Activated T-cell treated with anti-CD3 and anti-CD28 coated beads for 1 hour (primary cell): ENCODE results near the gene BMPR1A.
"Not testable (repeated sequence)": the region's sequence is repeated elsewhere in the genome, so short reads cannot be mapped to it uniquely, and the experiment has no call there.

Experiments
- DNase-seq: peaks from one replicate; pipeline ENCODE4 v3.0.0-alpha.2; 2020; ENCODE audit warnings: low read depth

Gene BMPR1A

DNA sequence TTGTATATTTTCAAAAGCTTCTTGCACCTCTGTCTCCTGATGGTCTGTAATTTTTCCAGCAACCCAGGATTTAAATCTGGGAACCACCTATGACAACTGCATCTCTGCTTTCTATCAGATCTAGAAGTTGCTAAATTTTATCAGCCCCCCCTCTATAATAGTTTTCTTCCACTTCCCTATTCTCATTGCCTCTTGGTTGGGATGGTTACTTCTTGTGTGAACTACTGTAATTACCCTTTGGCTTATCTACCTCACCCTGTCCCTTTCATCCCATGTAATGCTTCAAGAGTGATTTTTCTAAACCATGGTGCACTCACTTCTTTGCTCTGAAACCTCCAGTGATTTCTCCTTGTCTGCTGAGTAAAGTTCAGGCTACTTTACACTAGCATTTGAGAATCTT is 92.3 kb downstream of the BMPR1A start:
- DNase-seq: no peak

DNA sequence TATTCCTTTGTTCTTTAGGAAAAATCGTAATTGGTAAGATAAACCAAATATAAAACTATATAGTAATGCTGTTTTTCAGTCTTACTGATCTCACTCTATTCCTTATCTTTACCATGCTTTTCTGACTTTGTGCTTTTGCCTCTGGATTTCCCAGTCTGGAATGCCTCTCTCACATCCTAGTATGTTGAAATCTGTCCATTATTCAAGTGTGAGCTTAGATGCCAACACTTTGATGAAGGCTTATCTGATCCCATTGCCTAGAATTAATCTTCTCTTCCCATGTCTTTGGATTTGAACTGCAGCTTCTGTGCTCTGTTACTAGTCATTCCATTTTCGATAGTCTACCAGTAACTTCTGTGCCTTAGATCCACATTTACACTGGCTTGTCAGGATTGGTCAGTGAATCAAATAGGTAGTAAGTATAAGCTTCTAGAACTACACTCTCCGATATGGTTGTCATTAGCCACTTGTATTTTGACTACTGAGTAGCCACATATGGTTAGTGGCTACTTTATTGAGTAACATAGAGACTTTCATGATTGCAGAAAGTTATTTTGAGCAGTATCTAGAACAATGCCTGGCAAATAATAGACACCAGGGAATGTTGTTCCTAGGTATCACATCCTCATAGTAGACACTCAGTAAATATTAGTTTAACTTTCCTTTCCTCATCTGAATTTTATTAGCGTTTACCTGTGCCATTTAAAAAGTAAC is 92.9 kb downstream of the BMPR1A start:
- DNase-seq: no peak

DNA sequence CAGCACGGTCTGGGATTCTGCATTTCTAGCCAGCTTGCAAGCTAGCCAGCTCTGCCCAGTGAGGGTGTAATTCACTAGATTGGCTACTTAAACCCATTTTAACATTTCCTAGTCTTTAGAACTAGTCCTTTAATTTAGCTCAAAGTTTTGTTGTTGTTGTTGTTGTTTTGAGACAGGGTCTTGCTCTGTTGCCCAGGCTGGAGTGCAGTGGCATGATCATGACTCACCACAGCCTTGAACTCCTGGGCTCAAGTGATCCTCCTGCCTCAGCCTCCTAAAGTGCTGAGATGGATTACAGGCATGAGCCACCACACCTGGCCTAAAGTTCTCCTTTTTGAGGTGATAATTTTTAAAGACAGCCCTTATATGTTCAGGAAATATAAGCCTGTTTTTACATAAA is 94.1 kb downstream of the BMPR1A start:
- no peak for DNase-seq

DNA sequence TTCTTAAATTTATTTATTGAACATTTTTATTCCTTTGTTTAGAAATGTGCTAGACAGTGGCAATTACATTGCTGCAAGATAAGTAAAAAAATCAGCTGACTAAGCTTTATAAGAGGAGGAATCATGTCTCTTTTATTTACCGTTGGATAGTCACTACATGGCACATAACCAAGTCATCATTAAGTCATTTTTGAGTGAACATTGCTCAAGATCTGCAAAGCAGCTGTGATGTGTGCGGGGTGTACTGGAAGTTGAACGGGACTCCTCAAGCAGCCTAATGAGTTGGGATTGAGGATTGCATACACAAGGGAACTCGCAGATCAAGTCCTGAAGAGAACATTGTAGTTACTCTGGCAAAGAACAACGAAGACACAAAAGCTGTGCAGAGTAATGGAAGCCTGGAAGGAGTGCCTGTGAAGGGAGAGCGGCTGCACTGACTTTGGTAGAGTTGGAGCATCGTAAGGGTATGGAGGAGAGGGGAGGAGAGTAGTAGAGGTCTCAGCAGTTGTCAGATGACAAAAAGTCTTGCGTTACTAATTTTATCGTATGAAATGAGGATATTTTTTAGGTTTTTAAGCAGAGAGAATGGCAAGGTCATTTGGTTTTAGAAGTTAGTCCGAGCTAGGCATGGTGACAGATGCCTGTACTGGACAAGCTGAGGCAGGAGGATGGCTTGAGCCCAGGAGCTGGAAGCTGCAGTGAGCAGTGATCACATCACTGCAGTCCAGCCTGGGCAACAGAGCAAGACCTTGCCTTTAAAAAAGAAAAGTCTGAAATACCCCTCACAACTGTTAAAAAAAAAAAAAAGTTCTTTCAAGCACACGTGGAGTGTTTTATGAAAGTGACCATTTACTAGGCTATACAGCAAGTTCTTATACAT is 95.1 kb downstream of the BMPR1A start:
- no peak for DNase-seq

DNA sequence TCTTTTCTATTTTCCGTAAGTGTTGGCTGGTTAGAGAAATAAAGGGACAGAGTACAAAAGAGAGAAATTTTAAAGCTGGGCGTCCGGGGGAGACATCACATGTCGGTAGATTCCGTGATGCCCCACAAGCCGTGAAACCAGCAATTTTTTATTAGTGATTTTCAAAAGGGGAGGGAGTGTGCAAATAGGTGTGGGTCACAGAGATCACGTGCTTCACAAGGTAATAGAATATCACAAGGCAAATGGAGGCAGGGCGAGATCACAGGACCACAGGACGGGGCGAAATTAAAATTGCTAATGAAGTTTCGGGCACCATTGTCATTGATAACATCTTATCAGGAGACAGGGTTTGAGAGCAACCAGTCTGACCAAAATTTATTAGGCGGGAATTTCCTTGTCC is 97.2 kb downstream of the BMPR1A start:
- DNase-seq: not testable (repeated sequence)

DNA sequence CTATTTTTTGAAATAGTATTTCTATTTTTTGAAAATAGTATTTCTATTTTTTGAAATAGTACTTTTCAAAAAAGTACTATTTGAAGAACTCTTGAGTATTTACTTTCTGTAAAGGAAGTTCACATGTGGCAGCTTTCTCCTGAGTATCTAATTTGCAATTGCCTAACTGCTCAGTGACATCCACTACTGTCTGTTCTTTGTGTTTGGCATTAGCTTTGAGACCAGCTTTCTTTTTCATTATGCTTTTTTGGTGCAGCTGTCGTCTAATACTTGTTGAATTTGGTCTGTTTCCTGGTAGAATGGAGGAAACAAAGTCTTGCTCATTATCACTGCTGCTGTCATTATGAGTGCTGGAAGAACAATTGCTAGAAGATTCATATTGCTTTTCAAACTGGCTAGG is 99.1 kb downstream of the BMPR1A start:
- DNase-seq: no peak

DNA sequence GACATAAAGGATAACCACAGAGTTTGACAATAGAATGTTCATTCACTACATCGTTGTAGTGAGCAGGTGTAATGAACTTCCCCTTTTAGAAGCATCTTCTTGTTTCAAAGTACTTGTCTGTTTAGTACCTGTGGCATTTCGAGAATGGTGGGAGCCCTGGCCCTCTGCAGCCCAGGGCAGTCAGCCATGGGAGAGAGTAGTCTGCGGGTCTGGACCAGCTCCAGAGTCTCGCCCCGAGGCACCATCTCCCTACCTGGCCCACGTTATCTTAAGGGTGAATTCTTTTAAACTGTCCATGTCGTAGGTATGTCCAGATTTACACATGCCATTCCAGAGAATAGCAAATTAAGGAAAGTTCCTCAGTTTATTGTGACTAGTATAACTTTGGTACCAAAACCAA is 99.7 kb downstream of the BMPR1A start:
- DNase-seq: no peak

DNA sequence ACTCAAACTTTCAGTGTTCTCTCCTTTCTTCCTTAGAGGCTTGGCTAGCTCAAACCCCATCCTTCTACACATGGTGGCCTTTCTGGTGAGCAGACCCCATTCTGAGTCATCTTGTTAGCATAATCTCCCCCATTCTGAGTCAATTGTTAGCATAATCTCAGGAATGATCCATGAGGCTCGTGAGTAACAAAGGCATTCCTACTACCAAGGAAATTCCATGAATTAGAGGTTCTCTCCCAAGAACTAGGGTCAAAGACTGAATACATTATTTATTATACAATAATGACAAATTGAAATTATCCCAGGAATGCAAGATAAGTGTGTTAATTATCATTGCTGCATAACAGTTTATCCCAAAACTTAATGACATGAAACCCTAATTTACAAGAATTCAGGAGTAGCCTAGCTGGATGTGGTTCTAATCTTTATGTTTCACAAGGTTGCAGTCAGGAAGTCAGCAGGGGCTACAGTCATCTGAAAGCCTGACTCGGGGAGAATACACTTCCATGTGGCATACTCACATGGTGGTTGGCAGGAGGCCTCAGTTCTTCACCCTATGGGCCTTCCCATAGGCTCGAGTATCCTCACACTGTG is 100.8 kb downstream of the BMPR1A start:
- no peak for DNase-seq

DNA sequence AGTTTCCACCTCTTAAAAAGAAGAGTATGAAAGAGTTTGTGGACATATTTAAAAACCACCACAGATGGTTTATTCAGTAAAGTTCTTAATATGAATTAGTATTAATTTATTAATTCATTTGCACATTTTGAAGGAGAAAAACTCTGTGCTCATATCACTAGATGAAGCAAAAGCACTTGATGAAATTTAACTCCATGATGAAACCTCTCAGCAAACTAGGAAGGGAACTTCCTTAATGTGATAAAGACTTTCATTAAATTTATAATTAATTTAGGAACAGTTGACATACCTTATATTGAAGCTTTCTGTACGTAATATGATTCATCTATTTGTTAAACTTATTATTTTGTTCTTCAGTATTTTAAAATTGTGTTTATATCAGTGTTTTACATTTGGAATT is 101.6 kb downstream of the BMPR1A start:
- no peak for DNase-seq

DNA sequence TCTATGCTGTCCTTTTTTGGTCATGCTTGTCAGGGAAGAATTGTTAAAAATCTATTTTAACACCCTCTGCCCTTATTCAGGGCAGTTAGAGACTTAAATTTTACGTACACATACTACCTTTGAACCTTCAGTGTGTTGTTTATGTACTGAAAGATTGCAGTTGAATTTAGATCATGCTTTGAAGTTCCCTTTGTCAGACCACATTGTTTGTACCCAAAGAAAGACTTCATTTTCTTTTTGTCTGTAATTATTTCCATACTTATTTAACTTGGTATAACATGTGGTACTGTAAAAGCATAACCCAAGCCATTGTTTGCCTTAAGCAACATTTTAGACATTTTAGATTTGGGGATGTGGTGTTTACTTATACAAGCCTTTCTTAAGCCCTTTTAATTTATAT is 104.9 kb downstream of the BMPR1A start:
- no peak for DNase-seq

DNA sequence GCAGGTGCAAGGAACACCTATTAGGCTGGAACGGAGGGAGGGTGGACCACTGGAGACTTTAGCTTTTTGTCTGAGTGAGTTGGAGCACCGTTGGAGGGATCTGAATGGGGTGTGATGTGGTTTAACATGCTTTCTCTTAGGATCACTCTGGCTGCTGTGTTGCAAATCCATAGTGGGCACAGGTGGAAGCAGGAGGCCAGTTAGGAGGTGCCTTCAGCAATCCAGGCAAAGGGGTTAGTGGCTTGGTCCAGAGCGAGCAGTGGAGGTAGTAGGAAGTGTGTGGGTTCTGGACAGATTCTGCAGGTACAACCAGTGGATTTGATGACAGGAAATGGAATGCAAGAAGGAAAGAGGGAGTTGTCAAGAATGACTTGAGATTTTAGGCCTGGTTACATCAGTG is 106.0 kb downstream of the BMPR1A start:
- DNase-seq: no peak

DNA sequence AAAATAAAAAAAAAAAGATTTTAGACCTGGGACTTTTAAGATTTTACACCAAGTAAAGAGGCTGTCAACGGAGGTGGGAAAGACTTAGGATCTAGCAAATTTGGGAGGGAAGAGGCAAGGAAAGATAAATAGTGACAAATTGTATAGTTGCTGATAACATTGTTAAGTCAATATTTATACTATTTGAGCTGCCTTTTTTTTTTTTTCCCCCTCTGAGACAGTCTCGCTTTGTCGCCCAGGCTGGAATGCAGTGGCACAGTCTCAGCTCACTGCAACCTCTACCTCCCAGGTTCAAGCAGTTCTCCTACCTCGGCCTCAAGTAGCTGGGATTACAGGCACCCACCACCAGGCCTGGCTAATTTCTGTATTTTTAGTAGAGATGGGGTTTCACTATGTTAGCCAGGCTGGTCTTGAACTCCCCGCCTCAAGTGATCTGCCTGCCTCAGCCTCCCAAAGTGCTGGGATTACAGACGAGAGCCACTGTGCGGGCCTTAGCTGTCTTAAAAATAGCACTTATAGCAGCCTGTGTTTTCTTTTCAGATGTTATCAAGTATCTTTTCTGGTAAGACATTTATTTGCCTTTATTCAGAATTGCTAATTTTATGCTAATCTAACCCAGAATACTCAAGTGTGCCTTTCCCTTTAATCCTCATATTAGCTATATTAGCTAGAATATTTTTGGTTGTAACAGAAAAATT is 106.5 kb downstream of the BMPR1A start:
- no peak for DNase-seq

DNA sequence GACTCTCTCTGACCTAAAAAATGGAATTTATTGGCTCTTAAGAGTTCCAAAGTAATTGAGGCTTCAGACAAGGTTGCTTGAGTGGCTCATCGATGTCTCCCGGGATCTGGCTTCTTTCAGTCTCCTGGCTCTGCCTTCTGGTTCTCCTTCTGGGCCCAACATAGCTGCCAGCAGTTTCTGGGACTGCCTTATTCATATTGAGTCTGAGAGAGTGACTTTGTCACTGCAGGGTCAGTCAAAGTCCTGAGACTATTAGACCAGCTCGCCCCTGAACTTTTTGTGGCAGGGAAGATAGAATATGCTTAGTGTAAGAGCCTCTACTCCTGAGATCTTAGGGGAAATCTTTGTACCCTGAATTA is 107.0 kb downstream of the BMPR1A start:
- DNase-seq: no peak

DNA sequence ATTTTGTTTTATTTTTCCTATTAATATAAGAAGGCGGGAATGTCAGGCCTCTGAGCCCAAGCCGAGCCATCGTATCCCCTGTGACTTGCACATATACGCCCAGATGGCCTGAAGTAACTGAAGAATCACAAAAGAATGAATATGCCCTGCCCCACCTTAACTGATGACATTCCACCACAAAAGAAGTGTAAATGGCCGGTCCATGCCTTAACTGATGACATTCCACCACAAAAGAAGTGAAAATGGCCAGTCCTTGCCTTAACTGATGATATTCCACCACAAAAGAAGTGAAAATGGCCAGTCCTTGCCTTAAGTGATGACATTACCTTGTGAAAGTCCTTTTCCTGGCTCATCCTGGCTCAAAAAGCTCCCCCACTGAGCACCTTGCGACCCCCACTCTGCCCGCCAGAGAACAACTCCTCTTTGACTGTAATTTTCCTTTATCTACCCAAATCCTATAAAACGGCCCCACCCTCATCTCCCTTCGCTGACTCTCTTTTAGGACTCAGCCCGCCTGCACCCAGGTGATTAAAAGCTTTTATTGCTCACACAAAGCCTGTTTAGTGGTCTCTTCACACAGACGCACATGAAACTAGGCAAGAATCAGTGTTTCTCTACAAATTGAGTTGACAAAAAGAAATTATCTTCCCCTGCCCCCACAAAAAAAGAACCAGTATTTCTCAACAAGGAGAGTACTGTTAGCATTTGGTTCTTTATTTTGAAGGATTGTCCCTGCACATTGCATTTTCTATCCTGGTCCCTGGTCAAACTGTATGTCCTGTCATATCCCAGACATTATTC is 108.8 kb downstream of the BMPR1A start:
- DNase-seq: not testable (repeated sequence)

DNA sequence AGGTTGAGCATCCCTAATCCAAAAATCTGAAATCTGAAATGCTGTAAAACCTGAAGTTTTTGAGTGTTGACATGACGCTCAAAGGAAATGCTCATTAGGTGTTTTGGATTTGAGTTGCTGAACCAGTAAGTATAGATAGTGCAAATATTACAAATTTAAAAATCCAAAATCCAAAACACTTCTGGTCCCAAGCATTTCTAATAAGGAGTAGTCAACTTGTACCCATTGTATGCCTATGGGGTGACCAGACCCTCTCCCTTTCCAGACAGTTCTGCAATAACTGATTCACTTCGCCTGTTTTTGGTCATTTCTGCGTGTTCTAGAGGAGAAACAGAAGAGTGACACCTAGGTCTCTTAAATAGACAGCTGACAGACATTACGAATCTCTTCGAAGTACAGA is 110.7 kb downstream of the BMPR1A start:
- DNase-seq: no peak

DNA sequence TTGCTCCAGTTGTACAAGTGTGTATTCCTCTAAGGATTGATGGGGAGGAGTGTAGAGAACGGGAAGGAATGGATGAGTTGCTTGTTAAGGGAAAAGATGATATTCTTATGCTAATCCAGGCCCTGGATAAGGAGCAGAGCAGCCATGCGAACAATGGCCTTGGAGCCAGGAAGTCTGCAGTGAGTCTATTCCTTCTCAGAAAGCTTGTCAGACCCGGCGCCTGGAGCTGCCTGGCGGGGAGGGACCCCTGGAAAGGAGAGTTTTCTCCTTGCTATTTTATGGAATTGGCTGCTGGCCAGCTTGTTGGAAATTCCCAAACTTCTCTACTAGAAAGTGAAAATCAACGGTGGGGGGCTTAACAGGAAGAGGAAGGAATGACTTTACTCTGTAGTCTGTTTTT is 111.9 kb downstream of the BMPR1A start:
- no peak for DNase-seq

DNA sequence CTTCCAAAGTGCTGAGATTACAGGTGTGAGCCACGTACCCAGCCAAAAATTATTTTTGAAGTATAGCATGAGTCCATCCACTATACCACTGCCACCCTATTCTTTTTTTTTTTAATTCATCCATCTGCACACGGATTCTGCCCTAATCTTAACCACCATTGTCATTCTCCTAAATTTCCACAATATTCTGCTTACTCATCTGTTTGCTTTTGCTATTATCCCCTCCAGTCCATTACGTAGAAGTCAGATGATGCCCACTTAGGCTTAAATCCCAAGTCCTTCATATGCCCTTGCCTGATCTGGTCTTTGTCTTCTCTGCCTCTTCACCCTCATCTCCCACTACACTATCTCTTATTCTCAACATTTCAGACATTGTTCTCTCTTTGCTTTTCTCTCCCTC is 114.3 kb downstream of the BMPR1A start:
- DNase-seq: no peak

DNA sequence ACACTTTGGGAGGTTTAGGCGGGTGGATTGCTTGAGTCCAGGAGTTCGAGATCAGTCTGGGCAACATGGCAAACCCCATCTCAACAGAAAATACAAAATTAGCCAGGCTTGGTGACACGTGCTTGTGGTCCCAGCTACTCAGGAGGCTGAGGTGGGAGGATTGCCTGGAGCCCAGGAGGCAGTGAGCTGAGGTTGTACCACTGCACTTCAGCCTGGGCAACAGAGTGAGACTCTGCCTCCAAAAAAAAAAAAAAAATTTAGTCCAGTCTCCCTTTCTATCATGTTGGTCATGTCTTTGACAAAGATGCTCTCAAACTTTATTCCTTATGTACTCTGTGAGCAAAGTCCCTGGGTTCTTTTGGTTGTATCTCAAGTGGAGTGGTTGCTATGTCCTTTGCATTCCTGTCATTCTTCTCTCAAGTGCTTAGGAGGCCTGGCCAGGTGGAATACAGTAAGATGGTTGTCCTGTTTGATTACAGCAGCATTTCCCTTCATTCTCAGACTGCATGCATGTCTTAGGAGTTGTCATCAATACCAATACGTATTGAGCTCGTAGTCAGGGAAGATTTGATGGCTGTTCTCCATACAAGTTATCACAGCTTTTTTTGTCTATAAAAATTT is 115.3 kb downstream of the BMPR1A start:
- DNase-seq: no peak

DNA sequence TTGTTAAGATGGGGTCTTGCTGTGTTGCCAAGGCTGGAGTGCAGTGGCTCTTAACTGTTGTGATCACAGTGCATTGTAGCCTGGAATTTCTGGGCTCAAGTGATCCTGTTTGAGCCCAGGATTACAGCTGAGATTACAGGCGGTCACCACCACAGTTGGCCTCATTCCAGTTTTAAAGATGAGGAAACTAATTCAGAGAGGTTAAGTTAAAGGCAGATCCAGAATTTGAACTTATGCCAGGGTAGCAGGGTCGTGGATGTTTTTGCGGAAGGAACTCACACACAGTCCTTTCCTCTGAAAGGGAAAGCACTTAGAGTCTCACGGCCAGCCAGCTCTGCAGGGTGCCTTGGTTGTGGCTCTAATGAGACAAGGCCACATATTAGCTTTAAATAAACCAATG is 116.3 kb downstream of the BMPR1A start:
- DNase-seq: no peak

DNA sequence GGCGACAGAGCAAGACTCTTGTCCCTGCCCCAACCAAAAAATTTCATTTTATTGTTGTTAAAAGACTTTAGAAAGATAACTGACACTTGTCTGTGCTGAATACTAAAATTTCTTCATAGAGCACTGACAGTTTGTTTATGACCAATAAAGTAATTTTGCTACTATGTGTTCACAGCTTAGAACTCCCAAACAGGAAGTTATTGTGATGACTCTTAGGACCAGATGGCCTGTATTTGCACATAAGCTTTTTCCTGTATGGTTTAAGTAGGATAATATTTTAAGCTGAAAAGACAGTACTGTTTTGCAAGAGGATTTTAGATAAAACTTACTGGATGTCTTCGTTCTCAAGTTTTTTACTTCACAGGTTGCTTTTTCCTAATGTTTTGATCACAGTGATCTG is 120.3 kb downstream of the BMPR1A start:
- no peak for DNase-seq

DNA sequence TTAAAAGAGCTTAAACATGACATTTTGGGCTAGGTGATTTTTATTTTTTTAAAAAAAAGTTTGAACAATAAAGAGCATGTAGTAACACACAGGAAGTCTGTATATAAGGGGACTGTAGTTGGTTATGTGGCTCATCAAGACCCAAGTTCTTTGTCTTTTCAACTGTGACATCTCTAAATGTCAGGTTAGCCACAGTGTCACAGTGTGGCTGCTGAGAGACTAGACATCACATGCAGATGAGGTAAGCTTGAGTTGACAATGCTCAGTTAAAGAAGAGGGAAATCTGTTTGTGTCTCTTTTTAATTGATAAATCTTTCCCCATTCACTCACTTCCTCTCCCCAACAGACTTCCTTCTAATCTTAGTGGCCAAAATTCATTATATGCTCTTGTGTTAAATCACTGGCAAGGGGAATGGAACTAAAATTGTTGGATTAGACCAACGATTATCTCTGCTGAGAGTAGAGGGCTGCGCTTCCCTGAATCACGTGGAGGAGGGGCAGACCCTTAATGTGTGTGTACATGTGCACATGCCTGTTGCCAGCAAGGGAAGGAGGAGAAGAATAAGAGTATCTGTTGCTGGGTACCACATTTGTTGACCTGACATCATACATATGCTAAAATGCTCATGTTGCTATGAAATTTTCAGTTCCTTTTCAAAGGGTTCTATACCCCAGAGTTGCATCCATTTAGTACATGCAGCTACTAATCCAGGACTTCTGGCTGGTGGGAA is 122.7 kb downstream of the BMPR1A start:
- DNase-seq: no peak
